IMR-90 (cell line): Measurements from ENCODE around the gene PGS1. TPM values are rescaled to one million over a fixed set of nuclear protein-coding genes. Genes with fewer than 3 reads are reported as not detected.

Source experiments
- ATAC-seq: fragments of 200-7000 bp; cut with Tn5 transposase; 2 replicates; pipeline ENCODE4 v1.9.1; 2020; ENCODE audit warnings: low read depth, mild to moderate bottlenecking, moderate library complexity
- BruUV-seq: library from RNA; stranded (reverse); fragments of 400-500 nt; replicated peaks from 2 replicates; lab custom pipeline; 2021; lab: Mats Ljungman, UMichigan
- CTCF ChIA-PET: fragments of 300-600 bp; formaldehyde crosslinking; extraction: SDS; loops from one replicate; lab custom pipeline; 2021; ENCODE audit warnings: antibody characterized with exemption; lab: Yijun Ruan, JAX
- POLR2A ChIA-PET: fragments of 300-600 bp; sonication (Branson Sonifier 250); formaldehyde crosslinking; loops from one replicate; lab custom pipeline; 2022; ENCODE audit warnings: antibody characterized with exemption; ENCODE audit not compliant: unreplicated experiment; lab: Charles Lee
- DNase-seq: peaks from one replicate; pipeline ENCODE4 v3.0.0; 2013
- H2AFZ ChIP-seq: replicated peaks from 2 replicates; pipeline ENCODE3; 2013; ENCODE audit warnings: low read length, mild to moderate bottlenecking; ENCODE audit not compliant: poor library complexity
- H2AK5ac ChIP-seq: 2 replicates; pipeline ENCODE4 v1.6.1; 2013; ENCODE audit warnings: low read depth, low read length, inconsistent platforms
- H2AK9ac ChIP-seq: replicated peaks from 2 replicates; pipeline ENCODE3; 2013; ENCODE audit warnings: mild to moderate bottlenecking, low read depth, low read length, moderate library complexity; ENCODE audit not compliant: poor library complexity
- H2BK120ac ChIP-seq: 2 replicates; pipeline ENCODE4 v1.6.1; 2013; ENCODE audit warnings: low read depth, low read length, inconsistent platforms
- H2BK15ac ChIP-seq: 3 replicates; pipeline ENCODE4 v1.6.1; 2013; ENCODE audit warnings: low read depth, low read length, inconsistent platforms
- H2BK20ac ChIP-seq: 2 replicates; pipeline ENCODE4 v1.6.1; 2013; ENCODE audit warnings: low read depth, mild to moderate bottlenecking, inconsistent platforms, low read length, moderate library complexity
- H2BK5ac ChIP-seq: 2 replicates; pipeline ENCODE4 v1.6.1; 2013; ENCODE audit warnings: mild to moderate bottlenecking, low read depth, low read length, inconsistent platforms; ENCODE audit not compliant: poor library complexity, severe bottlenecking
- H3K14ac ChIP-seq: replicated peaks from 2 replicates; pipeline ENCODE4 v1.6.1; 2013; ENCODE audit warnings: low read depth, low read length, inconsistent platforms
- H3K18ac ChIP-seq: 2 replicates; pipeline ENCODE4 v1.6.1; 2013; ENCODE audit warnings: low read depth, low read length, control low read depth
- H3K23ac ChIP-seq: 2 replicates; pipeline ENCODE4 v1.6.1; 2013; ENCODE audit warnings: low read depth, low read length, inconsistent platforms
- H3K27ac ChIP-seq: 2 replicates; pipeline ENCODE4 v1.5.1; 2013; ENCODE audit warnings: mild to moderate bottlenecking, control low read depth, low read length; ENCODE audit not compliant: insufficient read depth
- H3K27me3 ChIP-seq: 2 replicates; pipeline ENCODE4 v1.6.1; 2013; ENCODE audit warnings: low read length; ENCODE audit not compliant: control insufficient read depth, insufficient read depth
- H3K36me3 ChIP-seq: 2 replicates; pipeline ENCODE4 v1.6.1; 2013; ENCODE audit warnings: low read length, mixed read lengths; ENCODE audit not compliant: control insufficient read depth, insufficient read depth
- H3K4ac ChIP-seq: 2 replicates; pipeline ENCODE4 v1.6.1; 2013; ENCODE audit warnings: low read depth, low read length, inconsistent platforms
- H3K4me1 ChIP-seq: 2 replicates; pipeline ENCODE4 v1.6.1; 2013; ENCODE audit warnings: low read length, mixed read lengths; ENCODE audit not compliant: control insufficient read depth, insufficient read depth
- H3K4me2 ChIP-seq: 2 replicates; pipeline ENCODE4 v1.6.1; 2013; ENCODE audit warnings: low read depth, mild to moderate bottlenecking, control low read depth, low read length, moderate library complexity
- H3K4me3 ChIP-seq: 2 replicates; pipeline ENCODE4 v1.5.1; 2013; ENCODE audit warnings: low read depth, mild to moderate bottlenecking, control low read depth, low read length, moderate library complexity; ENCODE audit not compliant: insufficient read depth
- H3K56ac ChIP-seq: 2 replicates; pipeline ENCODE4 v1.6.1; 2013; ENCODE audit warnings: low read length, inconsistent platforms; ENCODE audit not compliant: insufficient read depth; ENCODE audit errors: extremely low read depth
- H3K79me1 ChIP-seq, 2 experiments: 2 replicates each; pipeline ENCODE4 v1.6.1; 2013; ENCODE audit warnings: low read length in 2 of 2, inconsistent platforms in 1 of 2, low read depth in 1 of 2
- H3K9ac ChIP-seq: 2 replicates; pipeline ENCODE4 v1.6.1; 2013; ENCODE audit warnings: low read depth, low read length, control low read depth
- H3K9me1 ChIP-seq: 2 replicates; pipeline ENCODE4 v1.6.1; 2013; ENCODE audit warnings: low read length, inconsistent platforms; ENCODE audit not compliant: insufficient read depth
- H3K9me3 ChIP-seq: 2 replicates; pipeline ENCODE4 v1.6.1; 2013; ENCODE audit warnings: low read length; ENCODE audit not compliant: control insufficient read depth, insufficient read depth
- H4K20me1 ChIP-seq: 2 replicates; pipeline ENCODE4 v1.6.1; 2013; ENCODE audit warnings: low read length, inconsistent platforms; ENCODE audit not compliant: insufficient read depth
- H4K5ac ChIP-seq: 2 replicates; pipeline ENCODE4 v1.6.1; 2013; ENCODE audit warnings: mild to moderate bottlenecking, low read depth, low read length, control low read depth
- H4K8ac ChIP-seq, 2 experiments: 2 replicates each; pipeline ENCODE4 v1.6.1; 2013; ENCODE audit warnings: low read depth in 2 of 2, low read length in 2 of 2, control low read depth in 1 of 2, inconsistent platforms in 1 of 2
- H4K91ac ChIP-seq: 2 replicates; pipeline ENCODE4 v1.6.1; 2013; ENCODE audit warnings: low read depth, low read length, inconsistent platforms; ENCODE audit not compliant: insufficient read depth
- BHLHE40 ChIP-seq: fragments of 150-350 bp; IDR thresholded peaks from 2 replicates; pipeline ENCODE4 v1.6.1; 2016; ENCODE audit warnings: mild to moderate bottlenecking, low read depth, low read length
- CHD1 ChIP-seq: IDR thresholded peaks from 2 replicates; pipeline ENCODE4 v1.6.1; 2012; ENCODE audit warnings: low read depth, low read length, improper control_type of control experiment
- MAZ ChIP-seq: IDR thresholded peaks from 2 replicates; pipeline ENCODE4 v1.6.1; 2012; ENCODE audit warnings: low read depth, mild to moderate bottlenecking, low read length, improper control_type of control experiment, moderate library complexity, borderline replicate concordance
- MXI1 ChIP-seq: IDR thresholded peaks from 2 replicates; pipeline ENCODE4 v1.6.1; 2012; ENCODE audit warnings: low read depth, mild to moderate bottlenecking, low read length, moderate library complexity, borderline replicate concordance
- POLR2A ChIP-seq: IDR thresholded peaks from 2 replicates; pipeline ENCODE4 v1.6.1; 2012; ENCODE audit warnings: mild to moderate bottlenecking, low read depth, low read length
- RAD21 ChIP-seq: IDR thresholded peaks from 2 replicates; pipeline ENCODE4 v1.6.1; 2012; ENCODE audit warnings: low read length, improper control_type of control experiment
- RCOR1 ChIP-seq: IDR thresholded peaks from 2 replicates; pipeline ENCODE4 v1.6.1; 2012; ENCODE audit warnings: mild to moderate bottlenecking, low read length, improper control_type of control experiment; ENCODE audit not compliant: insufficient replicate concordance
- SMC3 ChIP-seq: fragments of 150-350 bp; IDR thresholded peaks from 2 replicates; pipeline ENCODE4 v1.6.1; 2016; ENCODE audit warnings: low read depth, mild to moderate bottlenecking, antibody characterized with exemption, low read length, moderate library complexity
- WGBS, 2 experiments: methylation state at CpG; one replicate each; pipeline versions ENCODE4 v1.1.5 to v1.1.7; 2013; ENCODE audit warnings: missing lambda C conversion rate in 2 of 2; ENCODE audit not compliant: insufficient read length in 1 of 2; ENCODE audit errors: extremely low coverage in 2 of 2; 5-methylcytosine and 5-hydroxymethylcytosine counted together
- dilution Hi-C: fragments of 300-500 bp; cut with HindIII; formaldehyde crosslinking; loops from one replicate; pipeline ENCODE4 v1.14.3; 2018; ENCODE audit warnings: low sequenced_read_pairs; ENCODE audit not compliant: unreplicated experiment
- in situ Hi-C: fragments of 300-500 bp; cut with MboI; formaldehyde crosslinking; loops from 3 replicates; pipeline ENCODE4 v1.14.3; 2019; ENCODE audit warnings: low sequenced_read_pairs, inconsistent platforms, mixed read lengths
- intact Hi-C: fragments of 100-400 bp; cut with micrococcal nuclease; formaldehyde crosslinking; loops from 2 replicates; pipeline ENCODE4 v1.10.0; 2022
- polyA plus RNA-seq, 3 experiments: library from polyadenylated mRNA; depleted of rRNA; stranded (reverse); fragments of >200 nt; gene quantifications; 2 replicates each; pipeline ENCODE4 v1.2.3, GENCODE V29; 2012; ENCODE audit warnings: low replicate concordance in 1 of 3
- total RNA-seq: library from RNA; depleted of rRNA; stranded (reverse); fragments of >200 nt; gene quantifications from 2 replicates; pipeline ENCODE4 v1.2.3, GENCODE V29; 2012
- TF ChIP-seq, protein P1 (sequence below): conservative IDR thresholded peaks from 2 replicates; pipeline ENCODE4 v1.5.1; 2012; ENCODE audit warnings: mild to moderate bottlenecking, low read depth, low read length, improper control_type of control experiment
- TF ChIP-seq, protein P2 (sequence below): fragments of 150-350 bp; IDR thresholded peaks from 2 replicates; pipeline ENCODE4 v1.6.1; 2017; ENCODE audit warnings: mild to moderate bottlenecking, antibody characterized with exemption, low read length, low read depth

The PGS1 gene
- total and polyA plus RNA-seq, 2 of the 4 experiments (the other 2 are of a cell fraction): 18.5 to 43.2 TPM

DNA sequence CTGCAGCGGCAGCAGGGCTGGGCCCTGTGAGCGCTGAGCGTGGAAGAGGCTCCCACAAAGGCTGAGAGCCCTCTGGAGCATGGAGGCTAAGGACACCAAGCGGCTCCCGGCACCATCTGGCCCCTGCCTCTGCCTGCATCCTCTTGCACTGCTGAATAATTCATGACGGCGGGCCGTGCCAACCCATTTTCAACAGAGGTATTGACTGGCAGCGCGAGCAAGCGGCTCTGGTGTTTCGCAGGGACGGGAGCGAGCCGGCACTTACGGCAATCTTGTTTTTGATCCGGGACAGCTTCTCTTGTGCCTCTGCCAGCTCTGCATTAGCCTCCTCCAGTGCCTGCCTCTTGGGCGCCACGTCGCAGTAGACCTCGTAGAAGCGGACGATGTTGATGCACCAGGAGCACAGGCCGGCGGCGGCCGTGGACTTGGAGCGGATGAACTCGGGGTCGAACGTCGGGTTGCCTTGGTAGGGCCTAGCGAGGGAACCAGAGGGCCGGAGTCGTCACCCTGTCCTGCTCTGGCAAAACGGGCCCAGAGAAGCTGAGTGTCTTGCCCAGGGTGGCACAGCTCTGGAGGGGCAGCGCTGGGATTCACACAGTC is 80.4 kb downstream of the PGS1 start:
- Histone ChIP-seq H3K18ac (no peak overlapping the region), H3K23ac (no peak overlapping the region), H3K27me3 (peaks cover 15% of the 10 kb centered on the region), H3K9me3 (no peaks in the 10 kb centered on the region), H3K14ac (no peak overlapping the region), H4K20me1 (no peaks in the 10 kb centered on the region), H4K8ac (no peak overlapping the region), H2BK20ac (no peak overlapping the region), H3K4me1 (no peaks in the 10 kb centered on the region), H2AFZ (peak overlapping the region; percentile 58), H3K4me2 (no peak overlapping the region), H4K5ac (no peak overlapping the region), H2AK5ac (no peak overlapping the region), H2BK5ac (no peak overlapping the region), H3K4ac (no peak overlapping the region), H2BK15ac (no peak overlapping the region), H3K36me3 (no peaks in the 10 kb centered on the region), H3K56ac (no peak overlapping the region), H3K9ac (no peak overlapping the region), H3K27ac (no peak overlapping the region), H2BK120ac (no peak overlapping the region), H4K91ac (no peak overlapping the region), H2AK9ac (no peak overlapping the region), H3K9me1 (no peaks in the 10 kb centered on the region), H3K4me3 (no peak overlapping the region), H3K79me1 (no peaks in the 10 kb centered on the region)
- no peak for ATAC-seq
- no peak for DNase-seq
- intact Hi-C loops (no loop called here), dilution Hi-C loops (no loop called here), in situ Hi-C loops (no loop called here)
- no TSS peak for BruUV-seq
- ChIA-PET POLR2A (no interaction called here), CTCF (no interaction called here)
- WGBS, 2 experiments: 81% methylated on average over 20 of the region's 37 CpGs; no CpG with 5 or more reads in 1 of the 2 experiments
- TF ChIP-seq SMC3 (no peak), RCOR1 (no peak), CHD1 (no peak), RAD21 (no peak), POLR2A (no peak), MAZ (no peak), MXI1 (no peak), BHLHE40 (no peak)
- TF ChIP-seq, protein P1, sequence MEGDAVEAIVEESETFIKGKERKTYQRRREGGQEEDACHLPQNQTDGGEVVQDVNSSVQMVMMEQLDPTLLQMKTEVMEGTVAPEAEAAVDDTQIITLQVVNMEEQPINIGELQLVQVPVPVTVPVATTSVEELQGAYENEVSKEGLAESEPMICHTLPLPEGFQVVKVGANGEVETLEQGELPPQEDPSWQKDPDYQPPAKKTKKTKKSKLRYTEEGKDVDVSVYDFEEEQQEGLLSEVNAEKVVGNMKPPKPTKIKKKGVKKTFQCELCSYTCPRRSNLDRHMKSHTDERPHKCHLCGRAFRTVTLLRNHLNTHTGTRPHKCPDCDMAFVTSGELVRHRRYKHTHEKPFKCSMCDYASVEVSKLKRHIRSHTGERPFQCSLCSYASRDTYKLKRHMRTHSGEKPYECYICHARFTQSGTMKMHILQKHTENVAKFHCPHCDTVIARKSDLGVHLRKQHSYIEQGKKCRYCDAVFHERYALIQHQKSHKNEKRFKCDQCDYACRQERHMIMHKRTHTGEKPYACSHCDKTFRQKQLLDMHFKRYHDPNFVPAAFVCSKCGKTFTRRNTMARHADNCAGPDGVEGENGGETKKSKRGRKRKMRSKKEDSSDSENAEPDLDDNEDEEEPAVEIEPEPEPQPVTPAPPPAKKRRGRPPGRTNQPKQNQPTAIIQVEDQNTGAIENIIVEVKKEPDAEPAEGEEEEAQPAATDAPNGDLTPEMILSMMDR: no peak
- TF ChIP-seq, protein P2, sequence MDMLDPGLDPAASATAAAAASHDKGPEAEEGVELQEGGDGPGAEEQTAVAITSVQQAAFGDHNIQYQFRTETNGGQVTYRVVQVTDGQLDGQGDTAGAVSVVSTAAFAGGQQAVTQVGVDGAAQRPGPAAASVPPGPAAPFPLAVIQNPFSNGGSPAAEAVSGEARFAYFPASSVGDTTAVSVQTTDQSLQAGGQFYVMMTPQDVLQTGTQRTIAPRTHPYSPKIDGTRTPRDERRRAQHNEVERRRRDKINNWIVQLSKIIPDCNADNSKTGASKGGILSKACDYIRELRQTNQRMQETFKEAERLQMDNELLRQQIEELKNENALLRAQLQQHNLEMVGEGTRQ: no peak
